Endothelial cell of umbilical vein (primary cell): ENCODE measurements around the gene NUDT2. TPM values are rescaled to one million over a fixed set of nuclear protein-coding genes. Genes with fewer than 3 reads are reported as not detected.

Experiments
- BruUV-seq: library from RNA; stranded (reverse); fragments of 400-500 nt; replicated peaks from 2 replicates; lab custom pipeline; 2021; lab: Mats Ljungman, UMichigan
- CTCF ChIA-PET: fragments of 300-600, 350-600 bp; sonication (Branson Sonifier 250); formaldehyde crosslinking; loops from one replicate; lab custom pipeline; 2021; ENCODE audit warnings: antibody characterized with exemption, inconsistent platforms; lab: Charles Lee
- POLR2A ChIA-PET: fragments of 300-600, 350-600 bp; sonication (Branson Sonifier 250); formaldehyde crosslinking; loops from one replicate; lab custom pipeline; 2021; ENCODE audit warnings: antibody characterized with exemption, inconsistent platforms; lab: Charles Lee
- DNase-seq: peaks from one replicate; pipeline ENCODE4 v3.0.0-alpha.2; 2011; ENCODE audit warnings: low read depth, low spot score
- FAIRE-seq: peaks from 2 replicates; lab custom pipeline; 2011; peaks lifted over from hg19 to GRCh38; lab: Jason Lieb, UNC
- H2AFZ ChIP-seq: 2 replicates; pipeline ENCODE4 v1.6.0; 2012; ENCODE audit warnings: low read depth, low read length, control low read depth, inconsistent platforms
- H3K27ac ChIP-seq: 2 replicates; pipeline ENCODE4 v1.5.1; 2011; ENCODE audit warnings: low read depth, mild to moderate bottlenecking, control low read depth, low read length, moderate library complexity; ENCODE audit not compliant: insufficient read depth
- H3K27me3 ChIP-seq, 2 experiments: 2 replicates each; pipeline versions ENCODE4 v1.6.0 to v1.6.1; 2011; ENCODE audit warnings: low read length in 2 of 2, mixed read lengths in 1 of 2; ENCODE audit not compliant: control insufficient read depth in 2 of 2, insufficient read depth in 2 of 2
- H3K36me3 ChIP-seq, 2 experiments: 2 replicates in 1 of 2; 3 replicates in 1 of 2; pipeline ENCODE4 v1.5.1; 2011; ENCODE audit warnings: low read length in 2 of 2, mild to moderate bottlenecking in 1 of 2, moderate library complexity in 1 of 2; ENCODE audit not compliant: control insufficient read depth in 2 of 2, insufficient read depth in 2 of 2; ENCODE audit errors: extremely low read depth in 1 of 2
- H3K4me1 ChIP-seq: 3 replicates; pipeline ENCODE4 v1.5.1; 2011; ENCODE audit warnings: mild to moderate bottlenecking, low read length; ENCODE audit not compliant: control insufficient read depth, insufficient read depth; ENCODE audit errors: extremely low read depth
- H3K4me2 ChIP-seq: 2 replicates; pipeline ENCODE4 v1.6.1; 2011; ENCODE audit warnings: low read length, control low read depth, mixed read lengths; ENCODE audit not compliant: insufficient read depth
- H3K4me3 ChIP-seq, 3 experiments: fragments of 200-600 bp in 1 of 3; sonication (generic), shearing (Covaris generic) in 1 of 3; replicated peaks in 1 of 3; 2 replicates each; pipeline ENCODE4 v1.5.1; 2011 to 2016; ENCODE audit warnings: control low read depth in 3 of 3, low read length in 3 of 3, mild to moderate bottlenecking in 2 of 3, inconsistent platforms in 1 of 3, low read depth in 1 of 3, moderate library complexity in 1 of 3; ENCODE audit not compliant: insufficient read depth in 1 of 3
- H3K79me2 ChIP-seq: 2 replicates; pipeline ENCODE4 v1.6.0; 2012; ENCODE audit warnings: low read length, inconsistent platforms; ENCODE audit not compliant: control insufficient read depth, insufficient read depth
- H3K9ac ChIP-seq: replicated peaks from 2 replicates; pipeline ENCODE3; 2011; ENCODE audit warnings: low read length, control low read depth; ENCODE audit not compliant: insufficient read depth; ENCODE audit errors: extremely low read depth
- H3K9me1 ChIP-seq: replicated peaks from 3 replicates; pipeline ENCODE4 v1.6.0; 2011; ENCODE audit warnings: mild to moderate bottlenecking, low read length; ENCODE audit not compliant: control insufficient read depth, insufficient read depth; ENCODE audit errors: extremely low read depth
- H3K9me3 ChIP-seq: replicated peaks from 2 replicates; pipeline ENCODE4 v1.5.1; 2012; ENCODE audit warnings: low read length, inconsistent platforms; ENCODE audit not compliant: control insufficient read depth, insufficient read depth
- H4K20me1 ChIP-seq: replicated peaks from 2 replicates; pipeline ENCODE3; 2011; ENCODE audit warnings: mild to moderate bottlenecking, low read length; ENCODE audit not compliant: control insufficient read depth, insufficient read depth; ENCODE audit errors: extremely low read depth
- EZH2 ChIP-seq: IDR thresholded peaks from 2 replicates; pipeline ENCODE4 v1.6.1; 2012; ENCODE audit warnings: borderline replicate concordance, low read depth, mild to moderate bottlenecking, moderate library complexity, low read length, inconsistent platforms; ENCODE audit not compliant: severe bottlenecking
- FOS ChIP-seq: IDR thresholded peaks from 2 replicates; pipeline ENCODE4 v1.6.1; 2011; ENCODE audit warnings: mild to moderate bottlenecking, low read length, moderate library complexity, borderline replicate concordance; ENCODE audit not compliant: insufficient read depth
- GATA2 ChIP-seq: IDR thresholded peaks from 2 replicates; pipeline ENCODE4 v1.7.0; 2011; ENCODE audit warnings: low read depth, mild to moderate bottlenecking, moderate library complexity, mixed read lengths, low read length; ENCODE audit not compliant: insufficient read length, insufficient read depth
- JUN ChIP-seq: IDR thresholded peaks from 2 replicates; pipeline ENCODE4 v1.6.1; 2011; ENCODE audit warnings: borderline replicate concordance, low read depth; ENCODE audit not compliant: insufficient read length, insufficient read depth
- MYC ChIP-seq: IDR thresholded peaks from one replicate; pipeline ENCODE4 v1.6.1; 2011; ENCODE audit warnings: mild to moderate bottlenecking, low read depth, low read length
- POLR2A ChIP-seq: IDR thresholded peaks from 2 replicates; pipeline ENCODE4 v1.6.1; 2012; ENCODE audit warnings: low read depth, mild to moderate bottlenecking, control low read depth, low read length
- POLR2AphosphoS5 ChIP-seq: IDR thresholded peaks from 2 replicates; pipeline ENCODE4 v1.6.1; 2012; ENCODE audit warnings: low read depth, mild to moderate bottlenecking, control low read depth, low read length, moderate library complexity; ENCODE audit not compliant: insufficient read depth
- dilution Hi-C: fragments of 300-500 bp; cut with MboI; formaldehyde crosslinking; loops from one replicate; pipeline ENCODE4 v1.15.0; 2019; ENCODE audit warnings: low sequenced_read_pairs; ENCODE audit not compliant: extremely low pct_ligation_motif_present
- intact Hi-C: fragments of 100-400 bp; cut with micrococcal nuclease; formaldehyde crosslinking; loops from one replicate; pipeline ENCODE4 v1.10.0; 2022
- polyA plus RNA-seq, 4 experiments: library from polyadenylated mRNA; depleted of rRNA in 3 of 4; stranded (reverse) in 3 of 4; unstranded in 1 of 4; fragments of >200 nt; gene quantifications; 2 replicates each; pipeline versions ENCODE4 v1.2.1 to v1.2.3, GENCODE V29; 2011 to 2012; ENCODE audit warnings: missing spikeins in 1 of 4
- total RNA-seq: library from RNA; stranded (reverse); gene quantifications from 2 replicates; pipeline ENCODE4 v1.2.3, GENCODE V29; 2021
- TF ChIP-seq, protein P1 (sequence below): IDR thresholded peaks from 2 replicates; pipeline ENCODE4 v1.6.1; 2011; ENCODE audit not compliant: insufficient read depth, insufficient read length
- TF ChIP-seq, protein P2 (sequence below), 2 donors: IDR thresholded peaks; 1 replicate in 1 of 2; 2 replicates in 1 of 2; pipeline ENCODE4 v1.5.1; 2011; ENCODE audit warnings: low read length in 2 of 2, mild to moderate bottlenecking in 2 of 2, moderate library complexity in 2 of 2, control low read depth in 1 of 2, inconsistent platforms in 1 of 2, low read depth in 1 of 2; ENCODE audit not compliant: insufficient read depth in 1 of 2; ENCODE audit errors: extremely low read depth in 1 of 2

NUDT2 gene
- total and polyA plus RNA-seq, 2 donors (not counting 3 experiments of a cell fraction or from before 2014, with no cell fraction given) = 25.1 to 45.2 TPM

- no peak overlapping the region for H2AFZ ChIP-seq
- TF ChIP-seq GATA2 (no peak), POLR2AphosphoS5 (no peak), POLR2A (no peak), EZH2 (no peak), JUN (no peak), FOS (no peak), MYC (no peak)
- TF ChIP-seq, protein P1, sequence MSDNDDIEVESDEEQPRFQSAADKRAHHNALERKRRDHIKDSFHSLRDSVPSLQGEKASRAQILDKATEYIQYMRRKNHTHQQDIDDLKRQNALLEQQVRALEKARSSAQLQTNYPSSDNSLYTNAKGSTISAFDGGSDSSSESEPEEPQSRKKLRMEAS = no peak
- TF ChIP-seq, protein P2, sequence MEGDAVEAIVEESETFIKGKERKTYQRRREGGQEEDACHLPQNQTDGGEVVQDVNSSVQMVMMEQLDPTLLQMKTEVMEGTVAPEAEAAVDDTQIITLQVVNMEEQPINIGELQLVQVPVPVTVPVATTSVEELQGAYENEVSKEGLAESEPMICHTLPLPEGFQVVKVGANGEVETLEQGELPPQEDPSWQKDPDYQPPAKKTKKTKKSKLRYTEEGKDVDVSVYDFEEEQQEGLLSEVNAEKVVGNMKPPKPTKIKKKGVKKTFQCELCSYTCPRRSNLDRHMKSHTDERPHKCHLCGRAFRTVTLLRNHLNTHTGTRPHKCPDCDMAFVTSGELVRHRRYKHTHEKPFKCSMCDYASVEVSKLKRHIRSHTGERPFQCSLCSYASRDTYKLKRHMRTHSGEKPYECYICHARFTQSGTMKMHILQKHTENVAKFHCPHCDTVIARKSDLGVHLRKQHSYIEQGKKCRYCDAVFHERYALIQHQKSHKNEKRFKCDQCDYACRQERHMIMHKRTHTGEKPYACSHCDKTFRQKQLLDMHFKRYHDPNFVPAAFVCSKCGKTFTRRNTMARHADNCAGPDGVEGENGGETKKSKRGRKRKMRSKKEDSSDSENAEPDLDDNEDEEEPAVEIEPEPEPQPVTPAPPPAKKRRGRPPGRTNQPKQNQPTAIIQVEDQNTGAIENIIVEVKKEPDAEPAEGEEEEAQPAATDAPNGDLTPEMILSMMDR (IDR thresholded peaks at IDR 0.05; ENCODE audit: extremely low read depth in 1 of 2, insufficient read depth in 1 of 2, low read depth in 1 of 2, low read length in 2 of 2) = no peak
- no TSS peak for BruUV-seq
- H3K79me2 ChIP-seq = no peaks in the 10 kb centered on the region
- no peaks in the 10 kb centered on the region for H4K20me1 ChIP-seq
- no peaks in the 10 kb centered on the region for H3K27me3 ChIP-seq
- H3K9ac ChIP-seq = no peak overlapping the region
- POLR2A ChIA-PET = no interaction called here
- CTCF ChIA-PET = interaction anchor here (1.0 kb wide), 1 partner anchor 8 kb away, joined by 6 read pairs; no protein-coding TSS in a partner anchor
- H3K4me1 ChIP-seq = peaks cover under 1% of the 10 kb centered on the region
- H3K36me3 ChIP-seq = no peaks in the 10 kb centered on the region
- DNase-seq (no peak), FAIRE-seq (no peak)
- no peak overlapping the region for H3K4me3 ChIP-seq
- no peak overlapping the region for H3K27ac ChIP-seq
- dilution Hi-C loops = no loop called here
- intact Hi-C loops = no loop called here
- H3K9me1 ChIP-seq = no peaks in the 10 kb centered on the region
- H3K9me3 ChIP-seq = no peaks in the 10 kb centered on the region
- no peak overlapping the region for H3K4me2 ChIP-seq
Observed at GRCh38 chr9:34370970-34371880, 41.9 kb downstream of the NUDT2 start.
